Measurements from ENCODE around the gene NALCN. TPM values are rescaled to one million over a fixed set of nuclear protein-coding genes. Genes with fewer than 3 reads are reported as not detected.

NALCN gene
- total RNA-seq, 1 experiment from 2014 or later, result 1.2 TPM

DNA sequence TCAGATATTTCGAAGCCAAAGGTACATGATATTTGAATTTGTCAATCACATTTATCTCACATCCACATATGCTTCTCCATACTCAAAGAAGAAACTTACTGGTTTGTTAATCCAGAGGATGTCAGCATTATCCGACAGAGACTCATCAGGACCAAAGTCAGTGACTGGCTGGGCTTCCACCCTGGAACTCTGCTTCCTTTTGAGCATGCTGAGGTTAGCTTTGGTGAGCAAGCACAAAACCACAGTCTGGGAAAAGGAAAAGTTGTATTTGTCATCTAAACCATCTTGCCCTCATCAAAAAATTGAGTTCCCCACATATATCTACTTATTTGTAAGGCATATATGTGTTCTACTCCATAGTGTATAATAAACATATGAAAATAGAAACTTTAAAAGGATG is 17.4 kb downstream of the NALCN start:
- H3K27ac ChIP-seq, result no peak overlapping the region
- H3K27me3 ChIP-seq (replicated peaks), result no peaks in the 10 kb centered on the region
- peaks cover 9% of the 10 kb centered on the region; the same call in 1 of the 2 replicates for H3K4me1 ChIP-seq (replicated peaks)
- no peak overlapping the region for H3K4me3 ChIP-seq
- DNase-seq (ENCODE audit: low read depth in 1 of 2, low spot score in 2 of 2), result no peak
- H3K36me3 ChIP-seq, result no peaks in the 10 kb centered on the region
- no peaks in the 10 kb centered on the region for H3K9me3 ChIP-seq (replicated peaks)

GRCh38 chr13:101398191-101398590 is 18.1 kb downstream of the NALCN start:
- Histone ChIP-seq H3K9me3 (replicated peaks) (no peaks in the 10 kb centered on the region), H3K27ac (no peak overlapping the region), H3K27me3 (replicated peaks) (no peaks in the 10 kb centered on the region), H3K36me3 (no peaks in the 10 kb centered on the region), H3K4me1 (replicated peaks) (peaks cover 9% of the 10 kb centered on the region; the same call in 1 of the 2 replicates), H3K4me3 (no peak overlapping the region)
- no peak for DNase-seq (ENCODE audit: low read depth in 1 of 2, low spot score in 2 of 2)

DNA sequence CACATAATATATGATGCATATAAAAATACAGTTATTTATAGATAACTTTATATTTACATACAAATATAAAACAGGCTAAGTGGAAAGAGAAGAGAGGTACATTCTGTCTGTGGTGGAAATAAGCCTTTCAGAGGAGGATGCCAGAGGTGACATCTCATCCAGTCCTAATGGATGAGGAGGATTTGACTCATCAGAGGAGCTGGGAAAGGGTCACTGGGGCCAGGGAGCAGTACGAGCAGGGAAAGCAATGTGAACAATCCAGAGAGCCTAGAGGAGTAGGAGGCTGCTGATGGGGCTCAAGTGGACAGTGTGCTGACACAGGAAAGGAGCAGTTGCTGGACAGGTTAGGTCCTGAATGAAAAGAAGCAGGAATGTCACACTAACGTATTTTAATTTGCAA is 18.6 kb downstream of the NALCN start:
- Histone ChIP-seq H3K27ac (no peak overlapping the region), H3K36me3 (no peaks in the 10 kb centered on the region), H3K4me3 (no peak overlapping the region), H3K9me3 (replicated peaks) (no peaks in the 10 kb centered on the region), H3K4me1 (replicated peaks) (peaks cover 9% of the 10 kb centered on the region; the same call in 1 of the 2 replicates), H3K27me3 (replicated peaks) (no peaks in the 10 kb centered on the region)
- DNase-seq (ENCODE audit: low read depth in 1 of 2, low spot score in 2 of 2), result peak; percentile 8 to 50

- Histone ChIP-seq H3K27me3 (replicated peaks) (no peaks in the 10 kb centered on the region), H3K4me3 (no peak overlapping the region), H3K9me3 (replicated peaks) (no peaks in the 10 kb centered on the region), H3K4me1 (replicated peaks) (peaks cover 15% of the 10 kb centered on the region), H3K27ac (no peak overlapping the region), H3K36me3 (no peaks in the 10 kb centered on the region)
- no peak for DNase-seq (ENCODE audit: low read depth in 1 of 2, low spot score in 2 of 2)
These were observed 21.7 kb downstream of the NALCN start for GRCh38 chr13:101394605-101395004.

- no peaks in the 10 kb centered on the region for H3K9me3 ChIP-seq (replicated peaks)
- no peaks in the 10 kb centered on the region for H3K36me3 ChIP-seq
- H3K4me1 ChIP-seq (replicated peaks), result peaks cover 10% of the 10 kb centered on the region
- H3K27ac ChIP-seq, result no peak overlapping the region
- no peak for DNase-seq (ENCODE audit: low read depth in 1 of 2, low spot score in 2 of 2)
- H3K27me3 ChIP-seq (replicated peaks), result no peaks in the 10 kb centered on the region
- H3K4me3 ChIP-seq, result no peak overlapping the region
These were observed 23.2 kb downstream of the NALCN start for GRCh38 chr13:101393140-101393539.

- no peaks in the 10 kb centered on the region for H3K9me3 ChIP-seq (replicated peaks)
- peak in 1 of 2 experiments; percentile 36 for DNase-seq (ENCODE audit: low read depth in 1 of 2, low spot score in 2 of 2)
- H3K4me1 ChIP-seq (replicated peaks), result peaks cover 6% of the 10 kb centered on the region
- no peaks in the 10 kb centered on the region for H3K27me3 ChIP-seq (replicated peaks)
- peak overlapping the region; percentile 14; the same call in 1 of the 2 replicates for H3K4me3 ChIP-seq
- no peaks in the 10 kb centered on the region for H3K36me3 ChIP-seq
- H3K27ac ChIP-seq, result peak overlapping the region; percentile 51
These were observed 25.8 kb downstream of the NALCN start for GRCh38 chr13:101390461-101390860.

DNA sequence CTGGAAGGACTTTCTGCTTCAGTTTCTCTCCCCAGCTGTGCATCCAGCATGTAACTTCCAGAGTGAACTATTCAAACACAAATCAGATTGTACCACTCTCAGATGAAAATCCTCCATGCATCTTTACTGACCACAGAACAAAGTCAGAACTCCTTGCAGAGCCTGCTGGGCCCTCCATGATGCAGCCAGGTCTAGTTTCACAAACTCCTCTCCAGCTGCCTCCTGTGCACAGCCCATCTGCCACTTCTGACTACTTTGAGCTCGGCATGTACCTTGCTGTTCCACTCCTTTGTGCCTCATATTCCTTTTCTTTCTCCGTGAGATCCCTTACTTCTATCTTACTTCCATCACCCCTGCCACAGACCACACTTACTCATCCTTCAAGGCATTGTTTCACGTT is 31.4 kb downstream of the NALCN start:
- no peaks in the 10 kb centered on the region for H3K27me3 ChIP-seq (replicated peaks)
- DNase-seq (ENCODE audit: low read depth in 1 of 2, low spot score in 2 of 2), result no peak

DNA sequence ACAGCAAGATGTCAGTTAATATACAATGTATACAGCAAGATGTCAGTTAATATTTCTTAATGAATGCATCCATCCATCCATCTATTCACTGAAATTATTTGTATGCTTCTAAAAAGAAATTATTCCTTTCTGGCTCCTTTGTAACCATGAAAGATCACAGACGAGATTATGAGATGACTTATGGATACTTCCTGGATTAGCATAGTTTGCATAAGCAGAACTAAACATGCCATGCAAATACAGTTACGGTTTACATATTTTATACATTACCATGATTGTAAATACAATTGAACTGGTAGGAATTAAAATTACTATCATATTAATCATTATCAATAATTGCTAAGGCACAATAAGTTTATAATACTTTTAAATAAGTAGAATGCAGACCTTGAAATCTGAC is 32.7 kb downstream of the NALCN start:
- DNase-seq (ENCODE audit: low read depth in 1 of 2, low spot score in 2 of 2), result no peak
- no peaks in the 10 kb centered on the region for H3K27me3 ChIP-seq (replicated peaks)
- H3K9me3 ChIP-seq (replicated peaks), result no peaks in the 10 kb centered on the region
- H3K4me1 ChIP-seq (replicated peaks), result no peaks in the 10 kb centered on the region
- H3K36me3 ChIP-seq, result no peaks in the 10 kb centered on the region
- no peak overlapping the region for H3K4me3 ChIP-seq
- no peak overlapping the region for H3K27ac ChIP-seq

More for the DNA sequence above, 31.4 kb downstream of the NALCN start:
- Histone ChIP-seq H3K36me3 (no peaks in the 10 kb centered on the region), H3K27ac (no peak overlapping the region), H3K9me3 (replicated peaks) (no peaks in the 10 kb centered on the region), H3K4me3 (no peak overlapping the region), H3K4me1 (replicated peaks) (no peaks in the 10 kb centered on the region)

- no peaks in the 10 kb centered on the region for H3K9me3 ChIP-seq (replicated peaks)
- no peak overlapping the region for H3K27ac ChIP-seq
These were observed 33.6 kb downstream of the NALCN start for GRCh38 chr13:101382701-101383100.

GRCh38 chr13:101382086-101382485 is 34.2 kb downstream of the NALCN start:
- Histone ChIP-seq H3K4me3 (no peak overlapping the region), H3K36me3 (no peaks in the 10 kb centered on the region), H3K27me3 (replicated peaks) (no peaks in the 10 kb centered on the region), H3K27ac (no peak overlapping the region), H3K4me1 (replicated peaks) (no peaks in the 10 kb centered on the region), H3K9me3 (replicated peaks) (no peaks in the 10 kb centered on the region)
- DNase-seq (ENCODE audit: low read depth in 1 of 2, low spot score in 2 of 2), result no peak

More at GRCh38 chr13:101382701-101383100, 33.6 kb downstream of the NALCN start:
- Histone ChIP-seq H3K27me3 (replicated peaks) (no peaks in the 10 kb centered on the region), H3K36me3 (no peaks in the 10 kb centered on the region), H3K4me3 (no peak overlapping the region), H3K4me1 (replicated peaks) (no peaks in the 10 kb centered on the region)
- no peak for DNase-seq (ENCODE audit: low read depth in 1 of 2, low spot score in 2 of 2)

DNA sequence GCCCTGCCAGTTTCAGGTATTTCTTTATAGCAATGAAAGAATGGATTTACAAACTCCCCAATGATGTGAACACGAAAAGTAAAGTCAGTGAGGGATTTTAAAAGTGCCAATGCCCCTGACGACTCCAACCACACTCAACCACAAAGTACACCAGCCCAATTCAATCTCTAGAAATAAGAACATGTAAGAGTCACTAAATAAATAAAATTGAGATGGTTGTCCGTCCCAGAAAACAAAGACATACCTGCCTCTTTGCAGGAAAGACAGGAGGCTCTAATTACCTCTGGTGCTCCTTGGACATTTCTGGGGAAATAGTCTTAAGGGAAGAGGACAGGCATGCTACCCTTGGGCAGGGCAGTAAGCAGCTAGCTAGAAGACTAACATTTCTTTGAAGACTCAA is 55.8 kb downstream of the NALCN start:
- H3K27me3 ChIP-seq (replicated peaks), result no peaks in the 10 kb centered on the region
- H3K4me1 ChIP-seq (replicated peaks), result no peaks in the 10 kb centered on the region
- H3K4me3 ChIP-seq, result no peak overlapping the region
- H3K36me3 ChIP-seq, result no peaks in the 10 kb centered on the region
- no peak overlapping the region for H3K27ac ChIP-seq
- DNase-seq (ENCODE audit: low read depth in 1 of 2, low spot score in 2 of 2), result no peak
- no peaks in the 10 kb centered on the region for H3K9me3 ChIP-seq (replicated peaks)

- H3K4me1 ChIP-seq (replicated peaks), result no peaks in the 10 kb centered on the region
- no peaks in the 10 kb centered on the region for H3K36me3 ChIP-seq
- no peak for DNase-seq (ENCODE audit: low read depth in 1 of 2, low spot score in 2 of 2)
- no peaks in the 10 kb centered on the region for H3K27me3 ChIP-seq (replicated peaks)
- no peak overlapping the region for H3K4me3 ChIP-seq
- no peaks in the 10 kb centered on the region for H3K9me3 ChIP-seq (replicated peaks)
- H3K27ac ChIP-seq, result no peak overlapping the region
These were observed 61.4 kb downstream of the NALCN start for GRCh38 chr13:101354895-101355294.

DNA sequence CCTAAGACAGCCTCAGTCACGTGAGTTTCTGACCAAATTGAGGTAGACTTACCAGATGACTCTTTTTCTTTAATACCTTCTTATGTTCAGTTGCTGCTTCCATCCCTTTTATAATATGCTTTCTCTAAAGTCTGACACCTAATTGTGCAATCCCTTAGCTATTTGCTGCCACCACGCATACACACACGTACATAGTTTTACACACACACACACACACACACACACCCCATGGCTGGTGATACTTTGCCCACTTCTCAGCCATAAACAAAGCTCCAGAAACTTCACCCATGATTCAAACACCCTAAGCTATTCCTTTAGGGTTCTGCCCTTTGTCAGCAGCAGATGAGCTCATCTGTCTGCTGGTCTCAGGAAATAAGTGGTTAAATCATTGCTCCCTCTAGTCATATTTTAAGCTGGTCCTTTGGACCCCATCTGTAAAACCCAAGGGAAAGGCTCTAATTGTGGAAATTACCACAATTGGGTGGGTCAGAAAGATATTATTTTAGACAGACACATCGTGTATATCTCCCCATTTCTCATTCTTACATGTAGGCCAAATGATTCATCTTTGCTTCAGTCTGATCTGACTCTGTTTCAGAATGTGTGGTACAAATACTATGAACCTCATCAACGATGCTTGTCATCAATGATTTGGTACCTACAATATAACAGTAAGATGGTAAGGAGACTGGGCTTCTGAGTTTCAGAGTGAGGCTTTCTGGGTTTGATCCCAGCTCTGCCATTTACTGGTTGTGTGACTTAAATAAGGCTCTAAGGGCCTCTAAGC is 69.2 kb downstream of the NALCN start:
- Histone ChIP-seq H3K27me3 (replicated peaks) (no peaks in the 10 kb centered on the region), H3K36me3 (no peaks in the 10 kb centered on the region), H3K27ac (no peak overlapping the region), H3K9me3 (replicated peaks) (no peaks in the 10 kb centered on the region), H3K4me1 (replicated peaks) (no peaks in the 10 kb centered on the region; the same call in 1 of the 2 replicates), H3K4me3 (no peak overlapping the region)
- no peak for DNase-seq (ENCODE audit: low read depth in 1 of 2, low spot score in 2 of 2)

DNA sequence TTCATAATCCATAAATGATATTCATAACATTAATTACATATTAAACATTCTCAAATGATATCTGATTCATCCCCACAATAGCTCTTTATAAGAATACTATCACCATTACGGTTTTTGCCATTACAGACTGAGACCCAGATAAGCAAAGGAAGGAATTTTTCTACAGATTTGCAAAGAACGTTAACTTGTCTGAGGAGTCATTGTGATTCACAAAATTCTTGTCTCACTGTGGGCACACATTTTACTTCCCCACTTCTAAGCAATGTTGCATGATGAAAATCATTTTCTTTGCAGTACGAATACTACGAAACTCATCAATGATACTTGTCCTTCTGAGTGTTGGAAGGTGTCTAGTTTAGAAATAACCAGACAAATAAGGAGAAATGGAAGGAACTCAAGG is 70.1 kb downstream of the NALCN start:
- no peaks in the 10 kb centered on the region for H3K27me3 ChIP-seq (replicated peaks)
- H3K9me3 ChIP-seq (replicated peaks), result no peaks in the 10 kb centered on the region
- no peak overlapping the region for H3K4me3 ChIP-seq
- no peaks in the 10 kb centered on the region; the same call in none of the 2 replicates for H3K4me1 ChIP-seq (replicated peaks)
- H3K27ac ChIP-seq, result no peak overlapping the region
- H3K36me3 ChIP-seq, result no peaks in the 10 kb centered on the region
- DNase-seq (ENCODE audit: low read depth in 1 of 2, low spot score in 2 of 2), result no peak

All from SJSA1 (cell line).